Epithelial cell of prostate (primary cell): ENCODE results near the gene DONSON.
"Not testable (repeated sequence)": the region's sequence is repeated elsewhere in the genome, so short reads cannot be mapped to it uniquely, and the experiment has no call there.

ENCODE experiments used
- DNase-seq: peaks from one replicate; pipeline ENCODE4 v3.0.0-alpha.2; 2011; ENCODE audit warnings: low read depth, low spot score
- H3K27ac ChIP-seq: fragments of 450-650 bp; 2 replicates; pipeline ENCODE4 v1.5.1; 2017; ENCODE audit warnings: mild to moderate bottlenecking

The DONSON gene

GRCh38 chr21:33588485-33589335 is at the start of gene DONSON:
Gene DONSON, minus strand, starts transcription at chr21:33588684. Its CDS starts 43 bp downstream, at chr21:33588641.
- peak within 1 kb of the TSS; percentile 50 for H3K27ac ChIP-seq
- peak; percentile 5 for DNase-seq

DNA sequence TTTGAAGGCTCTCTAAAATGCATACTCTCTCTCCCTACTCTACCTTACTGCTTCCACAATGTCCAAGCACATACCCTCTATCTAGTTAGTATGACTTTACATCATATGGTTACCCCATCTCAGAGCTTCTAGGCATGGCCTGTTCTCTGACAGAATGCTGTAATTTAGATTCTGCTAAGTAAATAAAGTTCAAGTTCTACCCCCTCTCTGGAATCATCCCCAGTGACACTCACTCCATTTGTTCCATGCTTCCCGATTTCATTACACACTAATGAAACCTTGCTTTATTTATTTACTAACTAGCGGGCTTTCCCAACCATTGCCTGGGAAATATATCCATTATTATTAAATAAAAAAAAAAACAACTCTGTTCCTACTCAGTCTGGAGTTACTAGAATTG is 45.8 kb upstream of the DONSON start:
- no peak for DNase-seq

DNA sequence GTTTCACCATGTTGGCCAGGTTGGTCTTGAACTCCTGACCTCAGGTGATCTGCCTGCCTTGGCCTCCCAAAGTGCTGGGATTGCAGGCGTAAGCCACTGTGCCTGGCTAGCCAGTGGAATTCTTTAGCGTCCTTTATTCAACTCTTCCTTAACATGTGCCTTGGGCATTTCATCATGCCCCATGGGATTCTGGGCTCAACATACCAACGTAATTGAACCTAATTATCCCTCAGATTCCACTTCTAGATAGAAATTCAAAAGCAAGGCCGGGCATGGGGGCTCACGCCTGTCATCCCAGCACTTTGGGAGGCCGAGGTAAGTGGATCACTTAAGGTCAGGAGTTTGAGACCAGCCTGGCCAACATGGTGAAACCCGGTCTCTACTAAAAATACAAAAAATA is 37.7 kb upstream of the DONSON start:
- H3K27ac ChIP-seq, DNase-seq: not testable (repeated sequence)

More for the DNA sequence above, 45.8 kb upstream of the DONSON start:
- H3K27ac ChIP-seq: no peak overlapping the region

- no peak overlapping the region for H3K27ac ChIP-seq
- no peak for DNase-seq
Observed at GRCh38 chr21:33622253-33622652, 33.8 kb upstream of the DONSON start.

DNA sequence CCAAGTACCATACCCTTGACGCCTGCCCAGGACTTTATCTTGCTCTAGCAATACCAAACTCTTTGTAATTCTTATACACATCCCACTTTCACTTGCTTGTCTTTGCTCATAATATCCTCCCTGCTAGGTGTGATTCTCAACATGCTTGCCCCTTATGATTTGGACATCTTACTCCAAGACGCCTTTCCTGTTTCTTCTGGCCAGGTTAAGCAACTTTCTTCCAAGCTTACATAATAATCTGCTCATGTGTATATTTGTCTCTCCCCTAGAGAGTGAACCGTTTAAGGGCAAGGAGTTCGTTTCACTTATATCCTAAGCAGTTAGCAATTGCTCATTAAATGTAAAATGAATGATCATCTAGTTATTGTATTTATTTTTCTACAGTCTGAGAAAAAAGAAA is 31.2 kb upstream of the DONSON start:
- no peak overlapping the region for H3K27ac ChIP-seq
- DNase-seq: no peak

DNA sequence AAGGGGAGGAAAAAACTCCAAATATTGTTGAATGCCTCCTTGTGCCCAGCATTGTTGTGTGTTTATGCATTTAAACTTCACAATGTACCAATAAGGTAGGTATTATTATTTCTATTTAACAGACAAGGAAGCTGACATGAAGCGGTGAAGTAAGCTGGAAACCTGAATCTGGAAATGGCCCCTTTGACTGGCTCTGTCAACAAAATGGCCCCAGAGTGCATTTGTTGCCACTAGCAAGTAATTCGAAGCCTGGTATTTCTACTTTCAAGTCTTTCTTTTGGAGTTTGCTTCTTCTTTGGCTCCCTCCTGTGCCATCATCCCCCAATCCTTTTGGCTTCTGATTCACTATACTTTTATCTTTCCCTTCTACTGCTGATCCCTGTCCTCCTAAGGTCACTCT is 29.9 kb upstream of the DONSON start:
- no peak overlapping the region for H3K27ac ChIP-seq
- DNase-seq: no peak

DNA sequence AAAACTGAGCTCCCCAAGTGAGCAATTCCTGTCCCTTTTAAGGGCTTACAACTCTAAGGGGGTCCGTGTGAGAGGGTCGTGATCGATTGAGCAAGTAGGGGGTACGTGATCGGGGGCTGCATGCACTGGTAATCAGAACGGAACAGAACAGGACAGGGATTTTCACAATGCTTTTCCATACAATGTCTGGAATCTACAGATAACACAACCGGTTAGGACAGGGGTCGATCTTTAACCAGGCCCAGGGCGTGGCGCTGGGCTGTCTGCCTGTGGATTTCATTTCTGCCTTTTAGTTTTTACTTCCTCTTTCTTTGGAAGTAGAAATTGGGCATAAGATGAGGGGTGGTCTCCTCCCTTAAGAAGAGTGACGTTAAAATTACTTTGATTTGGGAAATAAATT is 29.1 kb upstream of the DONSON start:
- DNase-seq, H3K27ac ChIP-seq: not testable (repeated sequence)

GRCh38 chr21:33611006-33611744 is 22.7 kb upstream of the DONSON start:
- DNase-seq: no peak
- no peak overlapping the region for H3K27ac ChIP-seq

- no peak overlapping the region for H3K27ac ChIP-seq
- no peak for DNase-seq
Observed at GRCh38 chr21:33608559-33608958, 20.1 kb upstream of the DONSON start.

GRCh38 chr21:33598051-33598450 is 9.6 kb upstream of the DONSON start:
- no peak for DNase-seq
- H3K27ac ChIP-seq: no peak overlapping the region

GRCh38 chr21:33587792-33588484 is 546 bp downstream of the DONSON start:
- peak overlapping the region; percentile 50 for H3K27ac ChIP-seq
- no peak for DNase-seq

DNA sequence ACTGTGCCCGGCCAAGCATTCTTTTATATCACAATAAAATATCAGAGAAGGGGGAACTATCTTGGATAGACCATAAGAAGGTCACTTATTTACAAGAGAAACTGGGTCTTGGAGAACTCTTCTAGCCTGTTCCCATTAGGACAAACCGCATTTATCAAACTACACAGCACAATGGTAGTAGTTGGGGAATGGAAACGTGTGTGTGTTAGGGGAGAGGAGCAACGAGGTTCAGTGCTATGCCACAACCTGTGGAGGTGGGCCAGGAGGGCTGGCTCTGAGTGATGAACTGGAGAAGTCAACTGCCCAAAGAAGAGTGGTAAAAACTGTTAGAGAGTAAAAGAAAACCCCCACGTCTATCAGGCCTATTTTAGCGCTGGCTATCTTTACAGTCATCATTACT is 1.6 kb downstream of the DONSON start:
- no peak for DNase-seq
- no peak overlapping the region for H3K27ac ChIP-seq

DNA sequence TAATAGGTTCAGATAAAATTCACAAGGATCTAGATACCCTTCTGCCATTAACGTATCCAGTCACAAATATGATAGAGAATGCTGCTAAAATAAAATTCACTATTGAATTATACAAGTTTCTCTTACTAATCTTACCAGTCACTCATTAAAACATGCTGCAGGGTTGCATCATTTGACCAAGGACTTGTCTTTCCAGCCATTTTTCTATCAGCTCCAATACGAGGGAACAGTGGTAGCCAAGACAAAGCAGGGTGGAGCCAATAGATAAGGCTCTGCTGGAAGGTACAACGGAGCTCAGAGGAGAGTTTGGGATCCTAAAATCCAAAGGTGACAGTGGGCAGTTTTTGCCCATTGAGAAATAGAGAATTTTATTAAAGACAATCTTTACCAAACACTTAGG is 4.0 kb downstream of the DONSON start:
- no peak overlapping the region for H3K27ac ChIP-seq
- no peak for DNase-seq

DNA sequence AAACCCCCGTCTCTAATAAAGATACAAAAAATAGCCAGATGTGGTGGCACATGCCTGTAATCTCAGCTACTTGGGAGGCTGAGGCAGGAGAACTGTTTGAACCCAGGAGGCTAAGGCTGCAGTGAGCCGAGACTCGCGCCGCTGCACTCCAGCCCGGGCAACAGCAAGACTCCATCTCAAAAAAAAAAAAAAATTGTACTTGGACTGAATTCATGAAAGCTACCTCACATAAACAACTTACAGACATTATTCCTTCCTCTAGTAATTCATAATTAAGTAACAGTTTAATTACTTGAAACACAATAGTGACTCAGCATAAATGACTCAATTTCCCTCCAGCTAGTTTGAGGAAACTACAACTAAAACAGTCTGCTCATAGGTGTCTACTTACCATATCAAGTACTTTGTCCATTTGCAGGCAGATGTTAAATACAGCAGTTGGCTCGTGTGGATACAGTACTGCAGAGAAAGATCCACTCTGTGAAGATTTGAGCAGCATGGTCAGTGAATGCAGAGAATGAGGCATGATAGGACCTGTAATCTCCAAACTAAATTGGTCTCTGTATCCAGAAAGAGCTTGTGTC is 9.4 kb downstream of the DONSON start:
- peak overlapping the region; percentile 39 for H3K27ac ChIP-seq
- DNase-seq: peak; percentile 24

DNA sequence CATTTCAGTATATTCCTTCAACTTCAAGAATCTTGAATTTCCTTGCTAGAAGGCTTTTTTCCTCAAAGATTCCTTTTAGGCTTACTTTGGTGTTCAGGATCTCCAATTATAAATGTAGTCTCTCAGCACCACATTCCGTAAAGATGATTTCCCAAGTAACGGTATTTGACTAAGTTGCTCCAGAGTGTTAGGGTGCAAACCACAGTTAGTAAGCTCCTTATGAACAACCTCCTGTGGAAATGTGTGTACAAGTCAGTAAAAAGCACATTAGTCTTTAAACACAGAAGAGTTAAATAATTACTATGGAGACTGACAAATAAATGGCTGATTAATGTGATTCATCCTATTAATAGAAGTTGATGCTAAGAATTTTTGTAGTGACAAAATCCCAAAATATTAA is 10.3 kb downstream of the DONSON start:
- H3K27ac ChIP-seq: peak overlapping the region; percentile 39
- no peak for DNase-seq

DNA sequence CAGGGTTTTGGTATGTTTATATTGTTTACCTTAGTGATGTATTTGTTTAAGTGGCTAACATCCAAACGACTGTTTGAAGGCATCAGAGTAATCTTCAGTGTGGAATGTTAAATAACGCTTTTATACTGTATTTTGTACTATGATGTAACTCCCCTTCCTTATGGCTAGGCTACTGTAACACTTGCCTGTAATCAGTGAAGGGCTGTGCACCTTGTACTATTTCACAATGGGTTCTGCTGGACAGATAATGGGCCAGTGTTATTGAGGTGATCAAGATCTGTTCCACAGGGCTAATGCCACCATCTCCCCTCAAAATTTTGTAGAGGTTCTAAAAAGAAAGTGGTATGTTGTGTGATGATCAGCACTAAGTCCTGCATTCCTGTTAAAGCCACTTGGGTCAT is 11.7 kb downstream of the DONSON start:
- not testable (repeated sequence) for DNase-seq

DNA sequence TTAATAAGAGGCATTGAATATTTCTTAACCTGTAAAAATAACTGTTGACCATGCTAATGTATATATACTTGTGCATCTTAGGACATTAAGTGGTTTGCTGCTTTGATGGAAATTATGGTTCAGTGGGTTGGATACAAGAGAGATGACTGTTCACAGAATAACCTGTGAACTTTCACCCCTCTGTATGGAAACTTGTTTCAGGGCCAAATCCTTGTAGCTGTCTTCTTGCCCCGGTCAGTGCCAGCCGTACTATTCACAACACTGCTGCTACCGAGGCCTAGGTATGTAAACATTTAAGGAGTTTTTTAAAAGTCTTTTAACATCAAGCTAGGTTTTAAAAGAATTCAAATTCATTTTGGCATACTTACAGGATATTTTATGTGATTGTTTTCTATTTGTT is 16.1 kb downstream of the DONSON start:
- H3K27ac ChIP-seq: no peak overlapping the region

More for the DNA sequence above, 11.7 kb downstream of the DONSON start:
- H3K27ac ChIP-seq: not testable (repeated sequence)

DNA sequence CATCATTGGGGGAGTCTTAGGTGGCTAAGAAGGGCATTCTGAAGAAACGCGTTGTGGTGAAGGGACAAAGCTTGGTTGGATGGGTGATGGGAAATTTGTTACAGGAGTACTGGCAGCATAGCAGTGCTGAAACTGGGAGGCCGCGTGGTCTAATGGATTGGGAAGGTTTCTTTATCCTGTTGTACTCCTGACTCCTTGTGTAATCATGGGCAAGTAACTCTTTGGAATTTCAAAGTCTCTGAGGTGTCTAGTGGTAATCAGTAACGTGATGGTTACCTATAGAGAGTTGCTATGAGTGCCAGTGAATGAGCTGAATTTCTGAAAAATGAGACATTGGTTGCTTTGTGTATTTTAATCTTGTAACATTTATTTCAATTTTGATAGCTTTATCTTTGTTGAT is 18.5 kb downstream of the DONSON start:
- H3K27ac ChIP-seq: no peak overlapping the region
- DNase-seq: no peak

More for the DNA sequence above, 16.1 kb downstream of the DONSON start:
- no peak for DNase-seq

DNA sequence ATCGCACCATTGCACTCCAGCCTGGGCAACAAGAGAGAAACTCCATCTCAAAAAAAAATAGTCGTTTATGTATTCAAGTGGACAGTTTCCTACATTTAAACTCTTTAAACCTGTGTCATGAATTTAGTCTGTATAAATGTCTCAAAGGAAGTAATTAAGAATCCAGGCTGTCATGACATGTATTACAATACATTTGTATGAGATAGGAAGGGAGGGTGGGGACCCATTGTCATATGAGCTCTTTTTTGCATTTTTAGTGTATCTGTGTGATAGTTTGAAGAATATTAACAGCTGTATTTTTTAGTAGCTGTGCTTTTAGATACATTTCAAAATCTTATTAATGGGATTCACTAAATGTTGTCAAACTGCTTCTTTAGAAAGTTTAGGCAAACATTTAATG is 20.0 kb downstream of the DONSON start:
- no peak for DNase-seq
- H3K27ac ChIP-seq: no peak overlapping the region

DNA sequence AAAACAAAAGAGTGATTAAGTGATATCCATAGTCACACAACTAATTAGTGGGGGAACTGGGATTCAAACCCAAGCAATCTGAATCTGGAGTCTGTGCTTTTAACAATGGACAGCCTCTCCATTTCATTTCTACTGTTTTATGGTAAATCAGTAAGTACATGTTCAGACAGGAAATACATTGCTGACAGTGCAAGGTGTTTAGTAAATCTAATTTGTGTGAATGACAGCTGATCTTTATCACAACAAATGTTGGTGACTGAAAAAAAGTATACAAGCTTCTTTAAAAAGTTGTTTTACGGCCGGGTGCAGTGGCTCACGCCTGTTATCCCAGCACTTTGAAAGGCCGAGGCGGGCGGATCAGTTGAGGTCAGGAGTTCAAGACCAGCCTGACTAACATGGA is 20.6 kb downstream of the DONSON start:
- DNase-seq: no peak
- H3K27ac ChIP-seq: peak overlapping the region; percentile 26
